Stomach (tissue), 4 donors: ENCODE measurements around the gene TEX26.

Source experiments
- EP300 ChIP-seq: sonication (generic); formaldehyde crosslinking; IDR thresholded peaks from one replicate; pipeline ENCODE4 v1.6.1; 2017; ENCODE audit warnings: antibody characterized with exemption
- POLR2A ChIP-seq, 4 donors: fragments of 450-650 bp; IDR thresholded peaks; one replicate each; pipeline ENCODE4 v1.6.1; 2016; ENCODE audit warnings: antibody characterized with exemption in 4 of 4, control low read depth in 2 of 4, mild to moderate bottlenecking in 1 of 4, moderate library complexity in 1 of 4
- POLR2AphosphoS5 ChIP-seq, 3 donors: sonication (generic); formaldehyde crosslinking; IDR thresholded peaks; one replicate each; pipeline ENCODE4 v1.6.1; 2016; ENCODE audit warnings: antibody characterized with exemption in 3 of 3
- TF ChIP-seq, protein P1 (sequence below), 7 experiments: fragments of 450-650 bp in 4 of 7; fragments of 200-600 bp in 3 of 7; sonication (generic) in 3 of 7; IDR thresholded peaks; one replicate each; pipeline ENCODE4 v1.5.1; 2016 to 2019; ENCODE audit warnings: antibody characterized with exemption in 7 of 7, control low read depth in 2 of 7, mild to moderate bottlenecking in 1 of 7

GRCh38 chr13:30933354-30933670, 856 bp downstream of the TEX26 start:
- TF ChIP-seq, protein P1, sequence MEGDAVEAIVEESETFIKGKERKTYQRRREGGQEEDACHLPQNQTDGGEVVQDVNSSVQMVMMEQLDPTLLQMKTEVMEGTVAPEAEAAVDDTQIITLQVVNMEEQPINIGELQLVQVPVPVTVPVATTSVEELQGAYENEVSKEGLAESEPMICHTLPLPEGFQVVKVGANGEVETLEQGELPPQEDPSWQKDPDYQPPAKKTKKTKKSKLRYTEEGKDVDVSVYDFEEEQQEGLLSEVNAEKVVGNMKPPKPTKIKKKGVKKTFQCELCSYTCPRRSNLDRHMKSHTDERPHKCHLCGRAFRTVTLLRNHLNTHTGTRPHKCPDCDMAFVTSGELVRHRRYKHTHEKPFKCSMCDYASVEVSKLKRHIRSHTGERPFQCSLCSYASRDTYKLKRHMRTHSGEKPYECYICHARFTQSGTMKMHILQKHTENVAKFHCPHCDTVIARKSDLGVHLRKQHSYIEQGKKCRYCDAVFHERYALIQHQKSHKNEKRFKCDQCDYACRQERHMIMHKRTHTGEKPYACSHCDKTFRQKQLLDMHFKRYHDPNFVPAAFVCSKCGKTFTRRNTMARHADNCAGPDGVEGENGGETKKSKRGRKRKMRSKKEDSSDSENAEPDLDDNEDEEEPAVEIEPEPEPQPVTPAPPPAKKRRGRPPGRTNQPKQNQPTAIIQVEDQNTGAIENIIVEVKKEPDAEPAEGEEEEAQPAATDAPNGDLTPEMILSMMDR (IDR thresholded peaks at IDR 0.05) = no peak
- TF ChIP-seq POLR2AphosphoS5 (IDR thresholded peaks at IDR 0.05) (no peak), EP300 (no peak), POLR2A (IDR thresholded peaks at IDR 0.05) (no peak)
